ENCODE results near the gene PAGE4.

Gene PAGE4, protein sequence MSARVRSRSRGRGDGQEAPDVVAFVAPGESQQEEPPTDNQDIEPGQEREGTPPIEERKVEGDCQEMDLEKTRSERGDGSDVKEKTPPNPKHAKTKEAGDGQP

DNA sequence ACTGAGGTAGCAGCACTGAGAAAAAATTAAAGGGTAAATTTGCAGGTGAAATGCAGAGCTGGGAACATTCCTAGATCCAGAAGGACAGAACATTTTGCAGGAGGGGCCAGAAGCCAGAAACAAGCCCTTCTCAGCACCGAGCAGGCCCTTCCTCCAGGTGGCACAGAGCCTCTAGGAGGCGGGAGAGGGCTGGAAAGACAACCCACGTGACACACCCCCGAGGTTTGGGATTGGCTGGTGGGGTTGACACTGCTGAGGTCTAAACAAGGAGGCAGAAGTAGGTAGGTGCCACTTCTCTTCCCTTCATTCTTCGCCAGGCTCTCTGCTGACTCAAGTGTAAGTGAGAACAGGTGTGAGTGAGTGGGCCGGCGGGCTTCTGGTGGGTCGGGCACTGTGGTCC is at the start of gene PAGE4:
Gene PAGE4 (plus strand): TSS at position 288 of the 400 bp plus-strand sequence. CDS start 1,126 bp downstream, outside the sequence.
- no peak within 1 kb of the TSS for H3K27ac ChIP-seq
- no peak for DNase-seq (ENCODE audit: low spot score)
- POLR2A ChIA-PET (ENCODE audit: low non-redundant PET): no interaction called here
- CTCF ChIA-PET: interaction anchor here (0.6 kb wide), 1 partner anchor 10 kb away, joined by 3 read pairs; no protein-coding TSS in a partner anchor
- TF ChIP-seq, protein P1, sequence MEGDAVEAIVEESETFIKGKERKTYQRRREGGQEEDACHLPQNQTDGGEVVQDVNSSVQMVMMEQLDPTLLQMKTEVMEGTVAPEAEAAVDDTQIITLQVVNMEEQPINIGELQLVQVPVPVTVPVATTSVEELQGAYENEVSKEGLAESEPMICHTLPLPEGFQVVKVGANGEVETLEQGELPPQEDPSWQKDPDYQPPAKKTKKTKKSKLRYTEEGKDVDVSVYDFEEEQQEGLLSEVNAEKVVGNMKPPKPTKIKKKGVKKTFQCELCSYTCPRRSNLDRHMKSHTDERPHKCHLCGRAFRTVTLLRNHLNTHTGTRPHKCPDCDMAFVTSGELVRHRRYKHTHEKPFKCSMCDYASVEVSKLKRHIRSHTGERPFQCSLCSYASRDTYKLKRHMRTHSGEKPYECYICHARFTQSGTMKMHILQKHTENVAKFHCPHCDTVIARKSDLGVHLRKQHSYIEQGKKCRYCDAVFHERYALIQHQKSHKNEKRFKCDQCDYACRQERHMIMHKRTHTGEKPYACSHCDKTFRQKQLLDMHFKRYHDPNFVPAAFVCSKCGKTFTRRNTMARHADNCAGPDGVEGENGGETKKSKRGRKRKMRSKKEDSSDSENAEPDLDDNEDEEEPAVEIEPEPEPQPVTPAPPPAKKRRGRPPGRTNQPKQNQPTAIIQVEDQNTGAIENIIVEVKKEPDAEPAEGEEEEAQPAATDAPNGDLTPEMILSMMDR (conservative IDR thresholded peaks at IDR 0.05; ENCODE audit: low read depth): no peak

DNA sequence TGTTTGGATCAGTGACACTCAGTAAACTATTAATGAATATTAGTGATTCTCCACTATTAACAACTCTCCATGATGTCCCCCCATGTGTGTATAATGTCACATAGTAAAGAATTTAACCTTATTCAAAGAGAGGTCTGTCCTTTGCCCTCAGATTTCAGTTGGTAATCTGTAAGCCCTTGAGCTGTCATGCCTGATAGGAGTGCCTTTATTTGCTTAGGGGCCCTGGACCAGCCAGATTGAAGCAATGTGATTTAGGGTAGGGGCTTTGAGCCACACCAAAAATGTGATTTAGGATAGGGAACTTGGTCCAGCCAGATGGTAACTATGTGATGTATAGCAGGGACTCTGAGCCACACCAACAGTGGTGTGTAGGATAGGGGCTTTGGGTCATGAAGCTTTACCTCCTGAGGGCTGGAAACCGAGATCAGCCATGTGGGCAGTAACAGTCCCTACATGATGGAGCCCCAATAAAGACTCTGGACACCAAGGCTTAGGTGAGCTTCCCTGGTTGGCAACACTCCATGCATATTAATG is 44.3 kb upstream of the PAGE4 start:
- H3K27ac ChIP-seq: no peak overlapping the region
- TF ChIP-seq, protein P1 (conservative IDR thresholded peaks at IDR 0.05; ENCODE audit: low read depth): no peak
- no peak for DNase-seq (ENCODE audit: low spot score)
- ChIA-PET POLR2A (ENCODE audit: low non-redundant PET) (no interaction called here), CTCF (no interaction called here)

DNA sequence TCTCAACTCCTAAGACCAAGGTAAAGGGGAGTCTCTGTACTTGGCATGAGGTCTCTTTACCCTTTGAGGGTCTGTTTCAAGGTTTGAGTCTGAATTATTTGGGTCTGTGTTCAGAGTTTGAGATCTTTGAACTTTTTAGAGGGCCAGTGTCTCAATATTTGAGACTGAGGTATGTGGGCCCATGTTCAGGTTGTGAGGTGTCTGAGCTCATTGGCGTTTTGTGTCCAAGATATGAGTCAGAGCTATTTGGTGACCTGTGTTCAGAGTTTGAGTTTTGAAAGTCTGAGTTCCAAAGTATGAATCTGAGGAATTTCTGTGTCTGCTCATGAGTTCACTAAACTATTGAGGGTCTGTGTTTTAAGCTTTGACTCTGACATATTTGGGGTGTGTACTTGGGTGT is 36.7 kb upstream of the PAGE4 start:
- TF ChIP-seq, protein P1 (conservative IDR thresholded peaks at IDR 0.05; ENCODE audit: low read depth): no peak
- DNase-seq (ENCODE audit: low spot score): no peak
- H3K27ac ChIP-seq: no peak overlapping the region
- ChIA-PET POLR2A (ENCODE audit: low non-redundant PET) (no interaction called here), CTCF (no interaction called here)

DNA sequence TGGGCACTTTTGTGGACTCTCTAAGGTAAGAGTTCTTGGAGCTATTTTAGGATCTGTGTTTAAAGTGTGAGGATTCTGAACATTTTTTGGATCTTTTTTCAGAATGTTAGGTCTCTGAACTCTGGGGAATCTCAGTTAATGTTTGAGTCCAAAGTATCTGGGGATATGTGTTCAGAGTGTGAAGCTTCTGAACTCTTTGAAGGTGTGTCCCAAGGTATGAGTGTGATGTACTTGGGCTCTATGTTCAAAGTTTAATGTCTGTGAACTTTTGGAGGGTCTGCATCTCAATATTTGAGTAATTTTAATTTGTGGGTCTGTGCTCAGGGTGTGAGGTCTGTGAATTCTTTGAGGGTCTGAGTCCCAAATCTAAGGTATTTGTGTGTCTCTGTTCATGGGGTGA is 35.4 kb upstream of the PAGE4 start:
- H3K27ac ChIP-seq: no peak overlapping the region
- CTCF ChIA-PET: no interaction called here
- DNase-seq (ENCODE audit: low spot score): no peak
- POLR2A ChIA-PET (ENCODE audit: low non-redundant PET): no interaction called here
- TF ChIP-seq, protein P1 (conservative IDR thresholded peaks at IDR 0.05; ENCODE audit: low read depth): no peak

DNA sequence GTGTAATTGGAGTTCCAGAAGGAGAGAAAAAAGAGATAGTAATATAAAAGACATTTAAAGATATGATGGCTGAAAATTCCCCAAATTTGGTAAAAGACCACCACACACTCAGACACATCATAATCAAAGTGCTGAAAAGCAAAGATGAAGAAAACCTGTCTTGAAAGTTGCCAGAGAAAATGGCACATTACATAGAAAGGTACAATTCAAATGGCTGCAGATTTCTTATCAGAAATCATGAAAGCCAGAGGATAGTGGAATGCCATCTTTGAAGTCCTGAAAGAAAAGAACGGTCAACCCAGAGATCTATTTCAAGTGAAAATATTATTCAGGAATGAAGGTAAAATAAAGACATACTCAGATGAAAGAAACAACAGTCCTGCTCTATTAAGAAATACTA is 29.3 kb upstream of the PAGE4 start:
- DNase-seq (ENCODE audit: low spot score): no peak
- no peak overlapping the region for H3K27ac ChIP-seq
- TF ChIP-seq, protein P1 (conservative IDR thresholded peaks at IDR 0.05; ENCODE audit: low read depth): no peak
- ChIA-PET POLR2A (ENCODE audit: low non-redundant PET) (no interaction called here), CTCF (no interaction called here)

DNA sequence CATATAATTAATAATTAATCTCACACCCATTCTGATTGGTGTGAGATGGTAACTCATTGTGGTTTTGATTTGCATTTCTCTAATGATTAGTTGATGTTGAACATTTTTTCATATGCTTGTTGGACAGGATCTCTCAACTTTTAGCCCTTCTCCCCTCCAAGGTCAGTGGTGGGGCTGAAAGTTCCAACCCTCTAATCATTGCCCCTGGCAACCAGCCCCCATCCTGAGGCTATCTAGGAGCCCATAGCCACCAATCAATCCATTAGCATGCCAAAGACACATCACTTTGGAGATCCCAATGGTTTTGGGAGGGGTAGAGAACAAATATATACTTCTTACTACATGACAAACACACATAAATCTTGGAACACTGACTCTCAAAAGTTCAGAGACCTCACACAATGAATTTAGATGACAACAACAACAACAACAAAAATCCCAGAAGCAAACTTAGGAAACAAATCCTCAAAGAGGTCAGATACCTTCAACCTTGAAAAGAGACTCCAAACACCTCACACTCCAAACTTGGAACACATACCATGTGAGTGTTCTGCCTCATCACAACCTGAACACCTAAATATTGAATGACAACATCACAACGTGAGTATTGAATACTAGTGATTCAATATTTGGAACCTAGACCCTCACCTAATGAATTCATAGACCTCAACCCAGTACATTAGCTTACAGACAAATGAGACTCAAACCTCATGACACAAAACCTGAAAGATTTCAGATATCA is 19.0 kb upstream of the PAGE4 start:
- no peak overlapping the region for H3K27ac ChIP-seq
- CTCF ChIA-PET: no interaction called here
- TF ChIP-seq, protein P1 (conservative IDR thresholded peaks at IDR 0.05; ENCODE audit: low read depth): no peak
- no peak for DNase-seq (ENCODE audit: low spot score)
- POLR2A ChIA-PET (ENCODE audit: low non-redundant PET): no interaction called here

All from RWPE1 (cell line).